ENCODE data around the gene CCDC60. TPM values are rescaled to one million over a fixed set of nuclear protein-coding genes. Genes with fewer than 3 reads are reported as not detected.

CCDC60 gene
- total and polyA plus RNA-seq, 10 of the 15 experiments (the other 5 are each of a cell fraction or from before 2014, with no cell fraction given), result 0.19 TPM; not detected in 9

DNA sequence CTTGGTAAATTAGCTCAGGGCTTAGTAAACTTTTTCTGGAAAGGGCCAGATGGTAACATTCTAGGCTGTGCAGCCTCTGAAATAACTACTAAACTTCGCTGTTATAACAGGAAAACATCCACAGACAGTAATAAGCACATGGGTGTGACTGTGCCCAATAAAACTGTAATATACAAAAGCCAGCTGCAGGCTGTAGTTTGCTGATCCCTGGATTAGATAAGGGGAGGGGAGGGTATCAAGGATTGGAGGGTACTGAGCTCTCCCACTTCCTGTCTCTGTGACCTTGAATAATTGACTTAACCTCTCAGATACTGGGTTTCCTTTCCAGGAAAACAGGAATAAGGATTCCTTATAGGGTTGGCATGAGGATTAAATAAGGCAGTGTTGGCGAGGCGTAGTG lies 81.2 kb downstream of the CCDC60 start:
- Histone ChIP-seq H3K36me3 (ENCODE audit: control insufficient read depth in 2 of 2, insufficient read depth in 2 of 2, low read length in 1 of 2) (no peaks in the 10 kb centered on the region), H3K9ac (ENCODE audit: control insufficient read depth, insufficient read depth, low read length) (no peak overlapping the region), H3K9me3 (replicated peaks; ENCODE audit: control insufficient read depth, insufficient read depth, low read length) (no peaks in the 10 kb centered on the region), H3K79me2 (ENCODE audit: control insufficient read depth, insufficient read depth, low read length) (no peaks in the 10 kb centered on the region), H3K27ac (ENCODE audit: control insufficient read depth, insufficient read depth) (no peak overlapping the region), H3K27me3 (replicated peaks in 1 of 2; ENCODE audit: control insufficient read depth in 2 of 2, insufficient read depth in 2 of 2, low read length in 1 of 2) (no peaks in the 10 kb centered on the region), H3K4me2 (ENCODE audit: control insufficient read depth, insufficient read depth) (no peak overlapping the region), H3K4me3 (no peak overlapping the region), H3K4me1 (ENCODE audit: control insufficient read depth, insufficient read depth, low read length) (no peaks in the 10 kb centered on the region), H2AFZ (ENCODE audit: control insufficient read depth, low read depth, low read length) (no peak overlapping the region), H4K20me1 (ENCODE audit: control insufficient read depth, insufficient read depth) (no peaks in the 10 kb centered on the region)
- no peak for FAIRE-seq
- intact Hi-C loops (cut with micrococcal nuclease; ENCODE audit: unreplicated experiment) (loop anchor here (10.0 kb wide), 1 partner anchor 1011 kb away; no protein-coding TSS in a partner anchor), in situ Hi-C loops (cut with MboI) (loop anchor here (10.0 kb wide), 1 partner anchor 1011 kb away; no protein-coding TSS in a partner anchor)
- SMC1A ChIA-PET (ENCODE audit: uncharacterized antibody, unreplicated experiment), result interaction anchor here (0.6 to 1.4 kb wide), 3 partner anchors 8 to 1257 kb away, joined by 3 to 4 read pairs (median 4); no protein-coding TSS in a partner anchor
- WGBS (ENCODE audit: insufficient coverage, insufficient replicate concordance, low lambda C conversion rate, missing lambda C conversion rate), result 0% methylated on average over 3 of the region's 3 CpGs
- no peak for ATAC-seq
- no peak for DNase-seq (ENCODE audit: low read depth, low spot score)
- TF ChIP-seq, protein P1, sequence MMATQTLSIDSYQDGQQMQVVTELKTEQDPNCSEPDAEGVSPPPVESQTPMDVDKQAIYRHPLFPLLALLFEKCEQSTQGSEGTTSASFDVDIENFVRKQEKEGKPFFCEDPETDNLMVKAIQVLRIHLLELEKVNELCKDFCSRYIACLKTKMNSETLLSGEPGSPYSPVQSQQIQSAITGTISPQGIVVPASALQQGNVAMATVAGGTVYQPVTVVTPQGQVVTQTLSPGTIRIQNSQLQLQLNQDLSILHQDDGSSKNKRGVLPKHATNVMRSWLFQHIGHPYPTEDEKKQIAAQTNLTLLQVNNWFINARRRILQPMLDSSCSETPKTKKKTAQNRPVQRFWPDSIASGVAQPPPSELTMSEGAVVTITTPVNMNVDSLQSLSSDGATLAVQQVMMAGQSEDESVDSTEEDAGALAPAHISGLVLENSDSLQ (IDR thresholded peaks at IDR 0.05), result no peak
- CTCF ChIA-PET, result interaction anchor here (0.9 to 1.0 kb wide), 3 partner anchors 8 to 28 kb away, joined by 3 read pairs; no protein-coding TSS in a partner anchor
- RAD21 ChIA-PET (ENCODE audit: unreplicated experiment), result no interaction called here
- POLR2A ChIA-PET, result no interaction called here
- BruUV-seq (replicated peaks), result no TSS peak

DNA sequence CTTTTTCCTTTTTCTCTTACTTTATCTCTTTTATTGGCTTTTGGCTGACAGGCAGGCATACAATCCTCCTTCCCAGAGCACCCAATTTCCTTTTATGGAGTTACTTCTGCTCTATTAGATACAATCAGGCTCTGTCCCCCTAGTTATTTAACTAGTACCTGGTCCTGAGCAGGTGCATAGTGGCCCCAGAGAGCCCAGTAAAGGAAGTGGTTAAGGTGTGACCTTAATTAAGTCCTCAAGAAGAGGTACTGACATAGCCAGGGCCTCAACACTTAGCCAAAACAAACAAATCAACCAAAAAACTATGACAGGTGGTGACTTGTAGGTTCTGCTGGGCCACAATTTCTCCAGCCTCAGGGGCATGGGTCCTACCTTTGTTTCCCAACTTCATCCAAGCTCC lies 82.9 kb downstream of the CCDC60 start:
- no peak overlapping the region for H3K9ac ChIP-seq (ENCODE audit: control insufficient read depth, insufficient read depth, low read length)
- ChIA-PET SMC1A (ENCODE audit: uncharacterized antibody, unreplicated experiment) (no interaction called here), CTCF (no interaction called here), POLR2A (no interaction called here), RAD21 (ENCODE audit: unreplicated experiment) (no interaction called here)
- no peak overlapping the region for H3K27ac ChIP-seq (ENCODE audit: control insufficient read depth, insufficient read depth)
- DNase-seq (ENCODE audit: low read depth, low spot score) (no peak), ATAC-seq (peak; percentile 34; the same call in 2 of the 3 replicates), FAIRE-seq (no peak)
- no peak overlapping the region for H3K4me2 ChIP-seq (ENCODE audit: control insufficient read depth, insufficient read depth)
- no peak overlapping the region for H3K4me3 ChIP-seq
- BruUV-seq (replicated peaks), result no TSS peak
- in situ Hi-C loops (cut with MboI) (loop anchor here (10.0 kb wide), 1 partner anchor 1013 kb away; no protein-coding TSS in a partner anchor), intact Hi-C loops (cut with micrococcal nuclease; ENCODE audit: unreplicated experiment) (loop anchor here (10.0 kb wide), 1 partner anchor 1013 kb away; no protein-coding TSS in a partner anchor)
- no peaks in the 10 kb centered on the region for H3K36me3 ChIP-seq (ENCODE audit: control insufficient read depth in 2 of 2, insufficient read depth in 2 of 2, low read length in 1 of 2)
- no peaks in the 10 kb centered on the region for H3K79me2 ChIP-seq (ENCODE audit: control insufficient read depth, insufficient read depth, low read length)
- no peak overlapping the region for H2AFZ ChIP-seq (ENCODE audit: control insufficient read depth, low read depth, low read length)
- H4K20me1 ChIP-seq (ENCODE audit: control insufficient read depth, insufficient read depth), result no peaks in the 10 kb centered on the region
- H3K9me3 ChIP-seq (replicated peaks; ENCODE audit: control insufficient read depth, insufficient read depth, low read length), result no peaks in the 10 kb centered on the region
- H3K27me3 ChIP-seq (replicated peaks in 1 of 2; ENCODE audit: control insufficient read depth in 2 of 2, insufficient read depth in 2 of 2, low read length in 1 of 2), result no peaks in the 10 kb centered on the region; a peak in 1 of 4 replicates
- H3K4me1 ChIP-seq (ENCODE audit: control insufficient read depth, insufficient read depth, low read length), result no peaks in the 10 kb centered on the region
- TF ChIP-seq EED (IDR thresholded peaks at IDR 0.05; ENCODE audit: low read depth) (no peak), SIX5 (IDR thresholded peaks at IDR 0.05; ENCODE audit: low read depth, low read length, severe bottlenecking) (no peak), NR2C1 (IDR thresholded peaks at IDR 0.05) (no peak), CREB1 (IDR thresholded peaks at IDR 0.05; ENCODE audit: low read depth) (no peak), SMC3 (IDR thresholded peaks at IDR 0.05; ENCODE audit: borderline replicate concordance, low read length) (no peak), ZNF24 (IDR thresholded peaks at IDR 0.05) (no peak), STAT3 (IDR thresholded peaks at IDR 0.05; ENCODE audit: low read depth, low read length) (no peak), RUNX3 (IDR thresholded peaks at IDR 0.05; ENCODE audit: low read length) (no peak), HDAC2 (IDR thresholded peaks at IDR 0.05) (no peak), EZH2 (IDR thresholded peaks at IDR 0.05; ENCODE audit: borderline replicate concordance, control insufficient read depth, low read depth, low read length) (no peak)
- TF ChIP-seq, protein P2, sequence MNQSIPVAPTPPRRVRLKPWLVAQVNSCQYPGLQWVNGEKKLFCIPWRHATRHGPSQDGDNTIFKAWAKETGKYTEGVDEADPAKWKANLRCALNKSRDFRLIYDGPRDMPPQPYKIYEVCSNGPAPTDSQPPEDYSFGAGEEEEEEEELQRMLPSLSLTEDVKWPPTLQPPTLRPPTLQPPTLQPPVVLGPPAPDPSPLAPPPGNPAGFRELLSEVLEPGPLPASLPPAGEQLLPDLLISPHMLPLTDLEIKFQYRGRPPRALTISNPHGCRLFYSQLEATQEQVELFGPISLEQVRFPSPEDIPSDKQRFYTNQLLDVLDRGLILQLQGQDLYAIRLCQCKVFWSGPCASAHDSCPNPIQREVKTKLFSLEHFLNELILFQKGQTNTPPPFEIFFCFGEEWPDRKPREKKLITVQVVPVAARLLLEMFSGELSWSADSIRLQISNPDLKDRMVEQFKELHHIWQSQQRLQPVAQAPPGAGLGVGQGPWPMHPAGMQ (IDR thresholded peaks at IDR 0.05; ENCODE audit: borderline replicate concordance), result no peak
- TF ChIP-seq, protein P3, sequence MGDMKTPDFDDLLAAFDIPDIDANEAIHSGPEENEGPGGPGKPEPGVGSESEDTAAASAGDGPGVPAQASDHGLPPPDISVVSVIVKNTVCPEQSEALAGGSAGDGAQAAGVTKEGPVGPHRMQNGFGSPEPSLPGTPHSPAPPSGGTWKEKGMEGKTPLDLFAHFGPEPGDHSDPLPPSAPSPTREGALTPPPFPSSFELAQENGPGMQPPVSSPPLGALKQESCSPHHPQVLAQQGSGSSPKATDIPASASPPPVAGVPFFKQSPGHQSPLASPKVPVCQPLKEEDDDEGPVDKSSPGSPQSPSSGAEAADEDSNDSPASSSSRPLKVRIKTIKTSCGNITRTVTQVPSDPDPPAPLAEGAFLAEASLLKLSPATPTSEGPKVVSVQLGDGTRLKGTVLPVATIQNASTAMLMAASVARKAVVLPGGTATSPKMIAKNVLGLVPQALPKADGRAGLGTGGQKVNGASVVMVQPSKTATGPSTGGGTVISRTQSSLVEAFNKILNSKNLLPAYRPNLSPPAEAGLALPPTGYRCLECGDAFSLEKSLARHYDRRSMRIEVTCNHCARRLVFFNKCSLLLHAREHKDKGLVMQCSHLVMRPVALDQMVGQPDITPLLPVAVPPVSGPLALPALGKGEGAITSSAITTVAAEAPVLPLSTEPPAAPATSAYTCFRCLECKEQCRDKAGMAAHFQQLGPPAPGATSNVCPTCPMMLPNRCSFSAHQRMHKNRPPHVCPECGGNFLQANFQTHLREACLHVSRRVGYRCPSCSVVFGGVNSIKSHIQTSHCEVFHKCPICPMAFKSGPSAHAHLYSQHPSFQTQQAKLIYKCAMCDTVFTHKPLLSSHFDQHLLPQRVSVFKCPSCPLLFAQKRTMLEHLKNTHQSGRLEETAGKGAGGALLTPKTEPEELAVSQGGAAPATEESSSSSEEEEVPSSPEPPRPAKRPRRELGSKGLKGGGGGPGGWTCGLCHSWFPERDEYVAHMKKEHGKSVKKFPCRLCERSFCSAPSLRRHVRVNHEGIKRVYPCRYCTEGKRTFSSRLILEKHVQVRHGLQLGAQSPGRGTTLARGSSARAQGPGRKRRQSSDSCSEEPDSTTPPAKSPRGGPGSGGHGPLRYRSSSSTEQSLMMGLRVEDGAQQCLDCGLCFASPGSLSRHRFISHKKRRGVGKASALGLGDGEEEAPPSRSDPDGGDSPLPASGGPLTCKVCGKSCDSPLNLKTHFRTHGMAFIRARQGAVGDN (IDR thresholded peaks at IDR 0.05), result no peak

Data from GM12878 (cell line).